DMS114 treated with DMSO at 0.1 percent for 48 hours (cell line): ENCODE results near the gene TTC39B.

Experiments
- DNase-seq: peaks from one replicate; lab custom pipeline; 2025; ENCODE audit not compliant: unreplicated experiment; lab: John Stamatoyannopoulos, UW

Gene TTC39B

GRCh38 chr9:15229409-15229808 lies 77.6 kb downstream of the TTC39B start:
- DNase-seq, result no peak

DNA sequence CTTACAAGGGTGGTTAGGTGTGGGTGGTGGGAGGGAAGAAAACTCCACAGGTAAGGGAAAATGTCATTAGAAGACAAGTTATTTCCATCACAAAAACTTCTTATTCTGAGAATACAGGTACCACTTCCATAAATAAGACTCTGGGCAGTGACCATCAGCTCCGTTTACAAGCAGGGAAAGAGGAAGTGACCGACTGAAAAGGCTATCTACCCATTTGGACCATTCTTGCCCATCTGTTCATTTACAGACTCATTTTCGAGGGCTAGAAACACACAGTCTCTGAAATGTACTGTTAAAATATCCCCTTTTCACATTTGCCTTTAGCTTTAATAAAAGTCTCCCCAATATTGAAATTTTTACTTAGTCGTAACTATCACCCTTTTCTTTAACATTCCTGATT lies 79.5 kb downstream of the TTC39B start:
- no peak for DNase-seq

DNA sequence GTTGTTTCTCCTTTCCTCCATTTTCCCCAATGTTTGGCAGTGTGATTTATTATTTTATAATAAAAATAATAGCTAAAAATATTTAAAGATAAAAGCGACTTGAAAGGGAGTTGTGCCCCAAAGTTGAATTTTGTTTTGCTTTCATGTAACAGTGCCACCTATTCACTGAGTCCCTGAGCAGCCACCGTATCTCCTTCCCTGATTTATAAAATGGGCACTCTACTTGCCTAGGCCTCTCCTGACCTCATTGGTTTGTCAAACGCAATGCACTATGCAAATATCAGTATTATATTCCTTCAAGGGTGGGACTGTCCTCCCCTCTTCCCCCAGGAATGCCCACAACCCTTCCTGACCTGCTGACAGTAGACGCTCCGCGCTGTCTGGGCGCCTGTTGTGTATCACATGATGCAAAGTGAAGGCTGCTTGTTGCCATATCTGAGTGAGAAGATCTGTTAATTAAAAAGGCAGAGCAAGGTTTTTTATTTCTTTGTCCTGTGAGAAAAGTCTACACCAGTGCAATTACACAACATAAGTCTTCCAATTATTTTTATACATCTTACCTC lies 81.4 kb downstream of the TTC39B start:
- DNase-seq, result no peak

DNA sequence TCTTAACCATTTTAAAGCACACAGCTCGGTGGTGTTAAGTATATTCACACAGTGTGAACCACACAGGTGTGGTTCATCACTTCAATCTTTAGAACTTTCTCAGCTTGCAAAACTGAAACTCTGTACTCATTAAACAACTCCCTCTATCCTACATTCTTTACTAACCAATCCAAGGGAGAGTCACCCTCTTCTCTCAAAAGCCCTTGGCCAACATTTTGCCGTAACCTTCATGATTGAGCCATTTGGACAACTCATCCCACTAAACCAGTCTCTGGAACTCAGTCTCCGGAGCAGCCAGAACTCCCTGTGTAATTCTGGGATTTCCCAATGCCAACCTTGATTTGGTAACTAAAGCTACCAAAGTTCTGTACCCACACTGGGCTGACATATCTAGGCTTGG lies 84.7 kb downstream of the TTC39B start:
- no peak for DNase-seq

DNA sequence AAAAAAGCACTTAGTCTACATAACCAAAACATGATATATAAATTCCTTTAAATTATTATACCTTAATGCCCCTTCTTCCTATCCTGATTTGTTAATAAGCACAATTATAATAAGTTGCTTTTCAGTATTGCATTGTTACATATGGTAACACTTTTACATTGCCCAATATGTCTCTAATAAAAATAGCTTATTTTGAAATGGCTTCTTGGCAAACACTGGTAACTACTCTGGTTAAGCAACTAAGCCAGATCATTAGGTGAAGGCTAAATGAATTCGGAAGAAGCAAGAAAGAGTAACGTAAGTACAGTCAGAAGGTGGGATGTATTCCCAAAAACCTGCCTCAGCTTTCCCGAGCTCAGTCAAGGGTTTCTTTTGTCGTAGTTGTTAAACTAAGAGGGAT lies 85.3 kb downstream of the TTC39B start:
- DNase-seq, result no peak

DNA sequence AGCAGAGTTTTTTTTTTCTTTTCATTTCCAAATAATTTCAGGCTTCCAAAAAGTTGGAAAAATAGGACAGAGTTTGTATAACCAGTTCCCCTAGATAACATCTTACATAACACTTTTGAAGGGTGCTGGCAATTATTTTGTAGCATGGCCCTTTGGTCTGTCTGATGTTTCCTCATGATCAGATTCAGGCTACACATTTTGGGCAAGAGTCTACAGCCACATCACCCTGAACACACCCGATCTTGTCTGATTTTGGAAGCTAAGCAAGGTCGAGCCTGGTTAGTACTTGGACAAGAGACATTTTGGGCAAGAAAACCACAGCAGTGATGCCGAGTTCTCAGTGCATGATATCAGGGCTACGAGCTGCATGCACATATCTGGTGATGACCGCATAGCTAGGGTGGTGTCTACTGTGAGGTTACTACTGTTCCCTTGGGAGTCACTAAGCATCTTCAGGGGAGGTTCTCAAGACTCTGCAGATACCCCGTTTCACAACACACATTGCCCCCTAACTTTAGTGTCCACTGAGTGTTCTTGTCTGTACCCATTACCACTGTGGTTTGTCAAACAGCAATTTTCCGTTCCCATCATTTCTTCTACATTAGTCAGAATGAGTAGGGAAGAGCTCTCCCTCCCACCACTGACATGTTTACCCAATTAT lies 86.2 kb downstream of the TTC39B start:
- no peak for DNase-seq

GRCh38 chr9:15219546-15219945 lies 87.5 kb downstream of the TTC39B start:
- DNase-seq, result no peak

GRCh38 chr9:15218994-15219393 lies 88.0 kb downstream of the TTC39B start:
- no peak for DNase-seq

- DNase-seq, result no peak
Measured at GRCh38 chr9:15213249-15213648, 93.8 kb downstream of the TTC39B start.

DNA sequence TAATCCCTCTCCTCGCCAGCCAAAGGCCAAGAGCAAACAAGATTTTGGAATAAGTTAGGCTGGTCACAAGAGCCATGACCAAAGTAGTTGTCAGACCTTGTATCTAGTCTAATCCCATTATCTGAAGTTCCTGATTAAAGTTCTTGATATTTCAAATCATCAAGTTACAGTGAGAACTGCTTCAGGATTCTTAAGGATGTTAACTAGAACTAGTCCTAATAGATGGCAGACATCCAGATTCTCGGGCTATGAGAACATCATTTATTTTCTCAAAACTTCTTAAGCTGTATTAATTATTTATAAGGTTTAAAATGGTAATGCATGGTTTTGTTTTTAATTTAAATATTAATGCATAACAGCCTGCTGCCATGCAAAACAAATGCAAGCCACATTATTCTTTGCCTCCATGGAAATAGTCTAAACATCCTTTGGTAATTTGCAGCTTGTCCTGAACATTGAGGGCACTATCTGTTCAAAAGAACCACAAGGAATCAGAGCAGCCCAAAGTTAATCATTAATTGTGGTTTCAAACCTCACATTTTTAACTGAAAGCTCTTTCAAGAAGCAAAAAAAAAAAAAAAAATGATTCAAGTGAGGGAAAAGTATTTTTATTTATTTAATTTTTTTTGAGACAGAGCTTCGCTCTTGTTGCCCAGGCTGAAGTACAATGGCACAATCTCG lies 95.1 kb downstream of the TTC39B start:
- no peak for DNase-seq

GRCh38 chr9:15211160-15211814 lies 95.7 kb downstream of the TTC39B start:
- peak; percentile 15 for DNase-seq

DNA sequence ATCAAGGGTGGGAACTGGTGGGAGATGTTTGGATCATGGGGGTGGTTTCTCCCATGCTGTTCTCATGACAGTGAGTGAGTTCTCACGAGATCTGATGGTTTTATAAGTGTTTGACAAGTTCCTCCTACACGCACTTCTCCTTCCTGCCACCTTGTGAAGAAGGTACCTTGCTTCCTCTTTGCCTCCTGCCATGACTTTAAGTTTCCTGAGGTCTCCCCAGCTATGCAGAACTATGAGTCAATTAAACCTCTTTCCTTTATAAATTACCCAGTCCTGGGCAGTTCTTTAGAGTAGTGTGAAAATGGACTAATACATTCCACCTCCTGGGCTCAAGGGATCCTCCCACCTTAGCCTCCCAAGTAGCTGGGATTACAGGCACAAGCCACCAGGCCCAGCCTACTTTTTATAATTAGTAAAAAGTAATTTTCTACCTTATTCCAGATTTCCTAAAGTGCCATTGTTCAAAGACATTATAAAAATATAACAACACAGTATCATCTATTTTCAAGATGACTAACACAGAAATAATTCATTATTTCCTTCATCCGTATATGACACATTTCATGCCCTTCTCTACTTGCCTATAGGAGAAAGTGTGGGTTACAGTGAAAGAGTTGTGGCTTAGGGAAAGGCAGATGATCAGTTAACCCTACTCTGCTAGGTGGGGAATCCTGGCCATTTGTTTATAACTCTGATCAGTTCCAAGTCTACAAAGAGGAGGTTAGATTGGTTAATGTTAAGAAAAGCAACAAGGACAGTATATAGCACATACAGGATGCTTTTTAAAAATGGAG lies 99.9 kb downstream of the TTC39B start:
- no peak for DNase-seq

DNA sequence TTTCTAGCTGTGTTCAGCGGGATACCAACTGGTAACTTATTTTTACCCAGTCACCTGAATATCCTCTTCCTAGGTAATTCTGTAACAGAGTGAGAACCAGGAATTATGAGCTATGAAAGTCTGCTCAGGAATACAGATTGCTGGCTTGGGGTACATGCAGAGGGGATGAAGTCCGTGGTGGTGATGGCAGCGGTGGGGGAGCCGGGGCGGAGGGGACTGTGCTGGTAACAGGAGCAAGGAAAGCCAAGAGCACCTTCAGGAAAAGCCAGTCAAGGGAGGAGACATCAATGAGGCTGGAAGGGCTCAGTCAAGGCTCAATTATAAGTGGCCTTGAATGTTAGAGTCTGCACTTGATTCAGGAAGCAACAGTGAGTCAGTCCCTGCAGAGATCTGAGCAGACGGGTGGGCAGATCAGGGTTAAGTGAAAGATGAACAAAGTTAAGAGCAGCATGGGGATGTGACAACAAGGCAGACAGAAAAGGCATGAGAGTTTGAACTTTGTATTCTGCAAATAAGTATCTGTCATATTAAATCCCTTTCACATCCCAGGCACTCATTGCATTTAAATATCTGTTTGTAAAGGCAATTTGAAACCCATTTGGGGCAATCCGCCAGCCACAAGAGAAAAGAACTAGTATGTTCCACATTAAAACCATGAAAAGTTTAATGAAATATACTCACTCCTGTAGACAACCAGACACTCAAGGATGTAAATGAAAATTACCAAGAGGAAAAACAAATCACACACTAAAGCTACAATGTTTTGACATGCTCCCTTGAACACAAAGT lies 101.2 kb downstream of the TTC39B start:
- DNase-seq, result no peak

DNA sequence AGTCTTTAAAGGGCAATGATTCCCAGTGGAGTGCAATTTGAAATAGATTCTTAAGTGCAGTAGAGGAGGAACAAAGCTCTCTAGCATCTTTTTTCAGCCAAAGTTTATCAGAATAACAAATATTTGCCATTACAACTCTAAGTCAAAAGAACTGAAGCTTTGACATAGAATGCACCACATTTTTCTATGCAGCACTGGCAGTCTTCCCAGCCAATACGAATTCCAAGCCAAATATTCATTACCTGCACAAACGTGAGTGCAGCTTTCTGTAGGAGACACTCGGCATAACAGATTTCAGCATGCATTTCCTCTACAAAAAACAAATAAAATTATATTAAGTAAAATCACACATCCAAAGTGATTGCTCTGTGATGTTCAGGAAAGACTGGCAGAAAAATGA lies 103.4 kb downstream of the TTC39B start:
- DNase-seq, result no peak

- DNase-seq, result no peak
Measured at GRCh38 chr9:15200111-15200510, 106.9 kb downstream of the TTC39B start.

DNA sequence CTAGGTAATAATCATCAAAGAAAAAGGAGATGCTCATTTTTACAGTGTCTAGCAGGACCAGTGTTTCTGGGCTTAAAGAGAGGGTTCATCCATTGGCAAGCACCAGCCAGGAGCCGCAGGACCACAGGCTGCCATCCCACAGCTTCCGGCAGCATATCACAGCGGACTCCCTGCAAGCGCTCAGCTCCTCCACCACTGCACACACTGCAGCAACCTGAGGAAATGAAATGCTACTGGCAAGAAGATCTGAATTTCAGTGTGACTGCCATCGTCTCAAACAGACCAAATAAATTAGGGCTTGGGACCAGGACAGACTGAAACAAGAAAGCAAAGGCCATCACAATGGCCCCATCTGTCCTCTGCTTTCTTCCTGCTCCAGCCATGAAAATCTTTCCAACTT lies 114.2 kb downstream of the TTC39B start:
- no peak for DNase-seq

DNA sequence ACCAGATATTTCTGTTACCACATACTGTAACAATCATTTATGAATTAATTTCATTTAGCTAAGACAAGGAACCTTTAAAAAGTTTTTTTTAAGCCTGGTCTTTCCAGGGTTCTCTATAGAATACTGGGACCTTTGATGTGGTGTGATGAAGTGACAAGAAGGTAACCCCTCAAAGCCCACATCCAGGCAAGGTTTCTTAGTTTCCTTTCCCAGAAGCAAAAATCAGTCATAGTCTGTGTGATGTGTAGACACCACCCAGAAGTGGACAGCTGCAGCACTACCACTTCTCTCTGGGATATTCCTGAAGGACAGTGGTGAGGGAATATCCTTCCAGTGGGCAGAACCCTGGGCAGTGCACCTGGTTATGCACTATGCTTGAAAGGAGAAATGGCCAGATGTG lies 115.6 kb downstream of the TTC39B start:
- no peak for DNase-seq

DNA sequence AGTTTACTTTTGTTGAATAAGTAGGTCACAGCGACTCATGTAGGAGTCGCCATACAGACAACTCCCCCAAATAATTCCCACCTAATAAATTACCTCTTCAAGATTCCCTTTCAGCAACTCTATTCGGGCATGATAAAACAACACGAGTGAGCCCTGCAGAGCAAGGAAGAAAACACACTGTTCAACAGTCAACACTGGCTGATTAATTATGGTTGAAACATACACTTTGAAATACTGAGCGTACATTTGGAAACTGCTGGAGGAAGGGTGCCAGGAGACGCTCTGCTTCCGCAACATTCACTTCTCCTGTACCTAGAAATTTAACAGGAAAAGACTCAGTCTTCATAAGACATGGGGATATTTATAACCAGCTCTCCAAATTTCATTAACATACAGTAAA lies 117.5 kb downstream of the TTC39B start:
- no peak for DNase-seq

GRCh38 chr9:15187589-15187988 lies 119.4 kb downstream of the TTC39B start:
- DNase-seq, result no peak

DNA sequence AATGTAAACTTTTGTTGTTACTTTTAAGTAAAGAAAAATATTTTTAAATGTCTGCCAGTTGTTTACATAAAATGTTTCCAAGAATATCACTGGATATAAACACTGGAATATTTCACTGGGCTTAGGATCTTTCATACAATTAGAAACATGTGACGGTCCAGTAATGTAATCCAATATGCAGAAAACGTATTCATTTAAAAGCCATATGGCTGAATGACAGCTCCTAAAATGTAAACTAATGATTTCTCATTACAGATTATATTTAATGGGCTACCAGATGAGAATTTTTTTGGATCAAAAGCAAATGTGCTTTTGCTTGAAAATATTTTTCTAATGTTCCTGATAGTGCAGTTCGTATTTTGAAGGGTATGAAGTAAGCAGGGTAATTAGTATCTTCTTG lies 124.3 kb downstream of the TTC39B start:
- DNase-seq, result no peak
